GM21786 (cell line): Measurements from ENCODE around the gene LGSN.
"Not testable (repeated sequence)": the region's sequence is repeated elsewhere in the genome, so short reads cannot be mapped to it uniquely, and the experiment has no call there.

Source experiments
- ATAC-seq: cut with Tn5 transposase; IDR thresholded peaks from one replicate; pipeline ENCODE4 v1.9.1; 2021; ENCODE audit not compliant: unreplicated experiment

The LGSN gene

DNA sequence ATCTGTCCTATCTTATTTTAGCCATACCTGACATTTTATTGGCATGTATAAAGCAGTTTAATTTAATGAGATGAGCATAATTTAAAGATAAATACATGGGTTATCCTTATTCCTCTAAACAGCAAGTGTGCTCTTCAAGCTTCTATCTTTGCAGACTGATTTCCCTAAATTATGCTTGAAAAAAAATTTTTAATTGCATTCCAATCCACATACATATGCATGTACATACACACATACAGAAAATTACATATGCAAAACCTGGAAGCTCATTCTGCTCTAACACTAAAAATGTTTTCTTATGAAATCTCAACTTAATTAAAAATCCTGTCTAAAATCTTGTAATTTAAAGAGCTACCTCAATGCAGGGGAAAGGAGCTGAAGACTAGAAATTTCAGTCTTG lies 73.2 kb downstream of the LGSN start:
- no peak for ATAC-seq

DNA sequence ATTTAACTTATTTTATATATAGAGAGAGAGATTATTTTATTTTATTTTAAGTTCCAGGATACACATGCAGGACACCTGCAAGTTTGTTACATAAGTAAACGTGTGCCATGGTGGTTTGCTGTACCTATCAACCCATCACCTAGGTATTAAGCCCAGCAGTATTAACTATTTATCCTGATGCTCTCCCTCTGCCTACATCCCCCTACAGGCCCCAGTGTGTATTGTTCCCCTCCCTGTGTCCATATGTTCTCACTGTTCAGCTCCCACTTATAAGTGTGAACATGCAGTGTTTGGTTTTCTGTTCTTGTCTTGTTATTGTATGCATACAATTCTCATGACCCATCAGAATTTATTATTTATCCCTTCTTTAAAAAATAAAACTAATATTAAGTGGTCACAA lies 73.9 kb downstream of the LGSN start:
- ATAC-seq, result peak; percentile 82

DNA sequence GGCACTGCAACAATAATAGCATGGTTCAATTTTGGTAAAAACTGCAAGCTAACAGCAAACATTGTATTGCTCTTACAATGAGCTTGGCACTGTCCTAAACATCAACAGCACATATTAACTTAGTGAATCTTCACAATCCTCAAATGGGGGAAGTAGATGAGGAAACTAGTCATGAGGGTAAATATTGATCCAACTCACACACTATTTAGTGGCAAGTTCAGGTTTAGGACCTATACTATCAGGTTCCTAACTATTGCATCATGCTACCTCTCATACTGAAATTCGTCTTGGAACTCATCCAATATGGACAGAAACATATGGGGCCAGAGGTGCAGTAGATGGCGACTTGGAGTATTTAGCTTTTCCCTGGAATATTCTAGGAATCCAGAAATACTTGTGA lies 74.4 kb downstream of the LGSN start:
- no peak for ATAC-seq

- peak; percentile 70 for ATAC-seq
Observed at GRCh38 chr6:63236398-63236817, 83.4 kb downstream of the LGSN start.

DNA sequence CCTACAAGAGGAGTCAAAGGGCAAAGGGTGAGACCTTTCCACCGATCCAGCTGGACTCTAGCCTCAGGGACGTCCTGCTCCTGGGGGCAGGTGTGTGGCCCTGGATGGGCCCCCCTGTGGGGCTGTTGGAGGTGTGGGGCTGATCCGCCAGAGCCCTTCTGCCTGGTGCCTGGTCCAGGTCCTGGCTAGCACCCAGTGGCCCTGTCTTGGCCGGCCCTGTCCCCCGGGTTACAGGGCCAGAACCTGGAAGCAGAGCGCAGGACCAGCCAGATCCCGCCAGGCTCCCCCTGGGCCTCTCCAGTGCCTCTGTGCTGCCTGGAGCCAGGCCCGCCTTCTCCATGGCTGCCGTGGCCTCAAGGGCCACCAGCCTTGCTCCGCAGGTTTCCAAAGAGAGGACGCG lies 89.3 kb downstream of the LGSN start:
- ATAC-seq, result not testable (repeated sequence)

GRCh38 chr6:63230027-63230426 lies 89.8 kb downstream of the LGSN start:
- not testable (repeated sequence) for ATAC-seq

GRCh38 chr6:63227928-63228894 lies 91.6 kb downstream of the LGSN start:
- ATAC-seq, result not testable (repeated sequence)

- ATAC-seq, result not testable (repeated sequence)
Observed at GRCh38 chr6:63225987-63226386, 93.8 kb downstream of the LGSN start.
